Astrocyte of the cerebellum (primary cell): ENCODE data around the gene ALS2CL.

Experiments
- DNase-seq: peaks from one replicate; pipeline ENCODE4 v3.0.0-alpha.2; 2011; ENCODE audit warnings: low read depth
- H3K4me3 ChIP-seq: 2 replicates; pipeline ENCODE4 v1.5.1; 2011; ENCODE audit warnings: mild to moderate bottlenecking, low read depth, low read length, moderate library complexity
- CTCF ChIP-seq: IDR thresholded peaks from 2 replicates; pipeline ENCODE4 v1.5.1; 2012; ENCODE audit warnings: low read length, low read depth, moderate library complexity, mild to moderate bottlenecking; ENCODE audit errors: missing control alignments
- in situ Hi-C: cut with HindIII; loops from 2 replicates; pipeline ENCODE4 v1.10.0; 2017; ENCODE audit warnings: low sequenced_read_pairs

ALS2CL gene

GRCh38 chr3:46703013-46703520 is 9.6 kb upstream of the ALS2CL start:
- no peak for DNase-seq
- TF ChIP-seq CTCF, result no peak
- no peak overlapping the region for H3K4me3 ChIP-seq
- in situ Hi-C loops, result no loop called here

GRCh38 chr3:46702246-46703012 is 8.9 kb upstream of the ALS2CL start:
- no peak overlapping the region for H3K4me3 ChIP-seq
- in situ Hi-C loops, result no loop called here
- TF ChIP-seq CTCF, result no peak
- DNase-seq, result no peak

- peak within 1 kb of the TSS; percentile 19 for H3K4me3 ChIP-seq
- in situ Hi-C loops, result no loop called here
- TF ChIP-seq CTCF, result no peak
- no peak for DNase-seq
Observed at GRCh38 chr3:46701181-46701939, 7.9 kb upstream of the ALS2CL start, which contains the start of gene TMIE. TMIE (plus strand) TSS chr3:46701392; CDS start chr3:46701488, 96 bp downstream.

- TF ChIP-seq CTCF, result no peak
- H3K4me3 ChIP-seq, result no peak overlapping the region
- DNase-seq, result no peak
- in situ Hi-C loops, result no loop called here
Observed at GRCh38 chr3:46700772-46701171, 7.3 kb upstream of the ALS2CL start.

- in situ Hi-C loops, result loop anchor here (25.0 kb wide), 1 partner anchor 87 kb away; no protein-coding TSS in a partner anchor
- H3K4me3 ChIP-seq, result no peak overlapping the region
- DNase-seq, result no peak
- no peak for TF ChIP-seq CTCF
Observed at GRCh38 chr3:46699676-46700523, 6.4 kb upstream of the ALS2CL start.
